K562 (cell line): ENCODE data around the gene HTR1D. TPM values are rescaled to one million over a fixed set of nuclear protein-coding genes. Genes with fewer than 3 reads are reported as not detected.

Experiments
- DEAF1 ChIP-seq: fragments of 450-650 bp; formaldehyde crosslinking; IDR thresholded peaks from 2 replicates; pipeline ENCODE4 v1.4.0; 2020; ENCODE audit warnings: mild to moderate bottlenecking, moderate library complexity
- MGA ChIP-seq: fragments of 450-650 bp; IDR thresholded peaks from 2 replicates; pipeline ENCODE4 v1.6.1; 2016; ENCODE audit warnings: mild to moderate bottlenecking, moderate library complexity
- polyA plus RNA-seq, 8 experiments: library from polyadenylated mRNA; depleted of rRNA in 4 of 8; stranded (reverse) in 5 of 8; unstranded in 3 of 8; fragments of >200 nt; fragmentation: Nextera tagmentation in 2 of 8; fragmentation: Illumina TruSeq in 1 of 8; extraction: Ambion mirVana in 2 of 8; extraction: Trizol in 1 of 8; gene quantifications; 2 replicates each; pipeline versions ENCODE4 v1.2.1 to v1.2.3, GENCODE V29; 2011 to 2014; ENCODE audit warnings: inconsistent platforms in 1 of 8, missing spikeins in 1 of 8
- total RNA-seq, 7 experiments: library from RNA; depleted of rRNA in 6 of 7; stranded (reverse); fragments of >200 nt in 6 of 7; fragmentation: Illumina TruSeq in 2 of 7; extraction: Trizol in 2 of 7; gene quantifications; 2 replicates each; pipeline versions ENCODE4 v1.2.1 to v1.2.3, GENCODE V29; 2011 to 2021; ENCODE audit warnings: low replicate concordance in 1 of 7

Gene HTR1D
- total and polyA plus RNA-seq, 9 of the 15 experiments (the other 6 are each of a cell fraction or from before 2014, with no cell fraction given), result 0.03 to 0.09 (median 0.04) TPM; not detected in 4

- TF ChIP-seq MGA (no peak), DEAF1 (CRISPR knock-in tag) (no peak)
Observed at GRCh38 chr1:23222742-23223141, 5.4 kb upstream of the HTR1D start (continued).
